ACHN (cell line): ENCODE data around the gene FAM163B.

Experiments used
- DNase-seq: peaks from one replicate; pipeline ENCODE4 v3.0.0-alpha.2; 2015
- in situ Hi-C: cut with HindIII; loops from 2 replicates; pipeline ENCODE4 v1.10.0; 2017; ENCODE audit warnings: low sequenced_read_pairs, low pct_ligation_motif_present, low pct_unique_long_range_greater_than_20kb

The FAM163B gene

GRCh38 chr9:133622555-133622954 is 13.4 kb upstream of the FAM163B start:
- in situ Hi-C loops, result no loop called here
- no peak for DNase-seq

- no peak for DNase-seq
- in situ Hi-C loops, result no loop called here
Observed at GRCh38 chr9:133621725-133622267, 12.6 kb upstream of the FAM163B start.

- in situ Hi-C loops, result no loop called here
- no peak for DNase-seq
Observed at GRCh38 chr9:133619791-133620190, 10.6 kb upstream of the FAM163B start.

GRCh38 chr9:133618726-133619125 is 9.5 kb upstream of the FAM163B start:
- in situ Hi-C loops, result no loop called here
- DNase-seq, result no peak

GRCh38 chr9:133616643-133617405 is 7.6 kb upstream of the FAM163B start:
- in situ Hi-C loops, result no loop called here
- no peak for DNase-seq

GRCh38 chr9:133615606-133616188 is 6.5 kb upstream of the FAM163B start:
- in situ Hi-C loops, result no loop called here
- no peak for DNase-seq

- in situ Hi-C loops, result no loop called here
- no peak for DNase-seq
Observed at GRCh38 chr9:133615186-133615585, 6.0 kb upstream of the FAM163B start.

GRCh38 chr9:133614678-133615077 is 5.5 kb upstream of the FAM163B start:
- no peak for DNase-seq
- in situ Hi-C loops, result no loop called here

GRCh38 chr9:133614056-133614455 is 4.9 kb upstream of the FAM163B start:
- in situ Hi-C loops, result no loop called here
- no peak for DNase-seq

GRCh38 chr9:133613432-133613831 is 4.2 kb upstream of the FAM163B start:
- in situ Hi-C loops, result no loop called here
- no peak for DNase-seq

GRCh38 chr9:133612816-133613215 is 3.6 kb upstream of the FAM163B start:
- no peak for DNase-seq
- in situ Hi-C loops, result no loop called here

- no peak for DNase-seq
- in situ Hi-C loops, result no loop called here
Observed at GRCh38 chr9:133612051-133612450, 2.9 kb upstream of the FAM163B start.

GRCh38 chr9:133610845-133611244 is 1.7 kb upstream of the FAM163B start:
- in situ Hi-C loops, result no loop called here
- no peak for DNase-seq

GRCh38 chr9:133608889-133609288 is 300 bp downstream of the FAM163B start:
- in situ Hi-C loops, result no loop called here
- DNase-seq, result no peak

- in situ Hi-C loops, result no loop called here
- no peak for DNase-seq
Observed at GRCh38 chr9:133608382-133608781, 807 bp downstream of the FAM163B start.

- no peak for DNase-seq
- in situ Hi-C loops, result no loop called here
Observed at GRCh38 chr9:133607976-133608375, 1.2 kb downstream of the FAM163B start.

GRCh38 chr9:133607381-133607780 is 1.8 kb downstream of the FAM163B start:
- in situ Hi-C loops, result no loop called here
- no peak for DNase-seq

- DNase-seq, result no peak
- in situ Hi-C loops, result no loop called here
Observed at GRCh38 chr9:133606708-133607025, 2.5 kb downstream of the FAM163B start.

GRCh38 chr9:133605856-133606707 is 3.1 kb downstream of the FAM163B start:
- in situ Hi-C loops, result no loop called here
- DNase-seq, result no peak
